ENCODE results near the gene ARHGAP36. TPM values are rescaled to one million over a fixed set of nuclear protein-coding genes. Genes with fewer than 3 reads are reported as not detected.

Gene ARHGAP36
- total RNA-seq, 4 donors from 2014 or later, result not detected

DNA sequence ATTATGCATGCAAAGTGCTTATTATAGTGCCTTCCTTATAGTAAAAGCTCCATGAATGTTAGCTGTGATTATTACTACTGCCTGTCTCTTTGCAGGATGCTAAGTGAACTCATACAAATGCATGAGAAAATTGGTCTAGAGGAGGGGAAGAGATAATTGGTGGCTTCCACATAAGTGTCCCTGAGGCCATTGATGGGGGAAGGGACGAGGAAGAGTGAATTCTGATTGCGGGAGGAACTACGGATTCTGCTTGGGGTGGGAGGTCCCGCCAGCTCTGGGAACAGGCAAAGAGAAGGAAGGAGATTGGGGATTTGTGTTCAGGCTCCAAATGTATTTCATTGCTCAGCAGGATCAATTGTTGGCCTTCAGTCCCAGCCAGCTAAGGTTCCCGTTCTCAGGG, 11.6 kb upstream of the ARHGAP36 start:
- H3K4me1 ChIP-seq, result no peaks in the 10 kb centered on the region
- no peaks in the 10 kb centered on the region for H3K27me3 ChIP-seq
- H3K9me3 ChIP-seq, result no peaks in the 10 kb centered on the region
- DNase-seq, result no peak
- in situ Hi-C loops (cut with MboI; ENCODE audit: low pct_ligation_motif_present in 1 of 4, low pct_unique_long_range_greater_than_20kb in 1 of 4, low sequenced_read_pairs in 3 of 4), result no loop called here
- WGBS, 2 donors (ENCODE audit: low coverage in 1 of 2), result 57 to 60% methylated on average over 4 to 5 of the region's 5 CpGs
- no peaks in the 10 kb centered on the region for H3K36me3 ChIP-seq
- intact Hi-C loops (cut with DNase I; ENCODE audit: low total_unique reads), result no loop called here
- TF ChIP-seq EP300 (IDR thresholded peaks at IDR 0.05; ENCODE audit: low read depth), result no peak
- no peak for TF ChIP-seq CTCF (IDR thresholded peaks at IDR 0.05)
- no peak for TF ChIP-seq POLR2AphosphoS5 (IDR thresholded peaks at IDR 0.05)
- no peak for TF ChIP-seq POLR2A (IDR thresholded peaks at IDR 0.05)
- no peak overlapping the region for H3K27ac ChIP-seq
- H3K4me3 ChIP-seq, result no peak overlapping the region

- H3K27me3 ChIP-seq, result no peaks in the 10 kb centered on the region
- DNase-seq, result no peak
- intact Hi-C loops (cut with DNase I; ENCODE audit: low total_unique reads), result no loop called here
- no peaks in the 10 kb centered on the region for H3K36me3 ChIP-seq
- WGBS, 2 donors (ENCODE audit: low coverage in 1 of 2), result 80% methylated on average over 9 of the region's 9 CpGs; no CpG with 5 or more reads in 1 of the 2 donors
- no peak overlapping the region for H3K27ac ChIP-seq
- TF ChIP-seq CTCF (IDR thresholded peaks at IDR 0.05), result no peak
- TF ChIP-seq POLR2A (IDR thresholded peaks at IDR 0.05), result no peak
- TF ChIP-seq EP300 (IDR thresholded peaks at IDR 0.05; ENCODE audit: low read depth), result no peak
- TF ChIP-seq POLR2AphosphoS5 (IDR thresholded peaks at IDR 0.05), result no peak
- in situ Hi-C loops (cut with MboI; ENCODE audit: low pct_ligation_motif_present in 1 of 4, low pct_unique_long_range_greater_than_20kb in 1 of 4, low sequenced_read_pairs in 3 of 4), result no loop called here
- no peak overlapping the region for H3K4me3 ChIP-seq
- H3K4me1 ChIP-seq, result no peaks in the 10 kb centered on the region
- H3K9me3 ChIP-seq, result no peaks in the 10 kb centered on the region
These were observed 11.0 kb upstream of the ARHGAP36 start for GRCh38 chrX:131047180-131047579.

DNA sequence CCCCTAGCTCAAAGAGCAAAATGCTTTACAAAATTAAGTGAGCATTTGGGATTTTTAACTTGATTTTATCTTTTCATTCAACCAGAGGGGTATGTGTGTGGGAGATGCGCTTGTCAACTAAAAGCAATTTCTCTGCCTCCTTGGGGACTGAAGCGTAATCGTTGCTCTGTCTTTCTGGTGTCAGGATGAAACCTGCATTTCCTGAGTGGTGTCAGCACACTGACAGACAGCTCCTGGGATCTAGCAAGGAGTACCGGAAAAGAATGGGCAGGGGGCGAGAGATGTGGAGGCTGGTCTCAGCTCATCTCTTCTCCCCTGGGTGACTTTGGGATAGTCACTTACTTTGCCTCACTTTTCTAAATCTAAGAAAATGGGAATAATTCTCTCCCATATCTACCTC, 5.1 kb upstream of the ARHGAP36 start:
- TF ChIP-seq POLR2A (IDR thresholded peaks at IDR 0.05) (no peak), EP300 (IDR thresholded peaks at IDR 0.05; ENCODE audit: low read depth) (no peak), CTCF (IDR thresholded peaks at IDR 0.05) (no peak), POLR2AphosphoS5 (IDR thresholded peaks at IDR 0.05) (no peak)
- WGBS, 2 donors (ENCODE audit: low coverage in 1 of 2), result 91% methylated on average over 5 of the region's 5 CpGs; no CpG with 5 or more reads in 1 of the 2 donors
- Histone ChIP-seq H3K27ac (no peak overlapping the region), H3K27me3 (peaks cover 4% of the 10 kb centered on the region), H3K4me1 (peaks cover 0 to under 1% (median 0%) of the 10 kb centered on the region in 4 donors), H3K9me3 (no peaks in the 10 kb centered on the region), H3K4me3 (no peak overlapping the region), H3K36me3 (no peaks in the 10 kb centered on the region)
- intact Hi-C loops (cut with DNase I; ENCODE audit: low total_unique reads) (no loop called here), in situ Hi-C loops (cut with MboI; ENCODE audit: low pct_ligation_motif_present in 1 of 4, low pct_unique_long_range_greater_than_20kb in 1 of 4, low sequenced_read_pairs in 3 of 4) (no loop called here)
- no peak for DNase-seq

GRCh38 chrX:131054906-131055305, 3.2 kb upstream of the ARHGAP36 start:
- Histone ChIP-seq H3K36me3 (no peaks in the 10 kb centered on the region), H3K27me3 (peaks cover 10% of the 10 kb centered on the region), H3K4me1 (peaks cover 0 to 3% (median 0%) of the 10 kb centered on the region in 4 donors), H3K27ac (no peak overlapping the region), H3K4me3 (no peak overlapping the region), H3K9me3 (no peaks in the 10 kb centered on the region)
- intact Hi-C loops (cut with DNase I; ENCODE audit: low total_unique reads), result no loop called here
- no peak for TF ChIP-seq POLR2AphosphoS5 (IDR thresholded peaks at IDR 0.05)
- DNase-seq, result no peak
- in situ Hi-C loops (cut with MboI; ENCODE audit: low pct_ligation_motif_present in 1 of 4, low pct_unique_long_range_greater_than_20kb in 1 of 4, low sequenced_read_pairs in 3 of 4), result no loop called here
- WGBS, 2 donors (ENCODE audit: low coverage in 1 of 2), result 50 to 66% methylated on average over 1 to 6 of the region's 6 CpGs

- H3K27me3 ChIP-seq, result peaks cover 10% of the 10 kb centered on the region
- H3K9me3 ChIP-seq, result no peaks in the 10 kb centered on the region
- WGBS, 2 donors (ENCODE audit: low coverage in 1 of 2), result 53% methylated on average over 8 of the region's 9 CpGs; no CpG with 5 or more reads in 1 of the 2 donors
- DNase-seq, result no peak
- TF ChIP-seq EP300 (IDR thresholded peaks at IDR 0.05; ENCODE audit: low read depth), result no peak
- no peak for TF ChIP-seq POLR2AphosphoS5 (IDR thresholded peaks at IDR 0.05)
- TF ChIP-seq CTCF (IDR thresholded peaks at IDR 0.05), result no peak
- no peak for TF ChIP-seq POLR2A (IDR thresholded peaks at IDR 0.05)
- intact Hi-C loops (cut with DNase I; ENCODE audit: low total_unique reads), result no loop called here
- H3K4me3 ChIP-seq, result no peak overlapping the region
- in situ Hi-C loops (cut with MboI; ENCODE audit: low pct_ligation_motif_present in 1 of 4, low pct_unique_long_range_greater_than_20kb in 1 of 4, low sequenced_read_pairs in 3 of 4), result no loop called here
- H3K27ac ChIP-seq, result no peak overlapping the region
- H3K36me3 ChIP-seq, result no peaks in the 10 kb centered on the region
- H3K4me1 ChIP-seq, result peaks cover 0 to 3% (median 0%) of the 10 kb centered on the region in 4 donors
These were observed 440 bp upstream of the ARHGAP36 start for GRCh38 chrX:131057706-131058105.
